Activated B cell treated with CpG ODN at 0.5 μM for 24 hours (primary cell): ENCODE results near the gene IRAK1. TPM values are rescaled to one million over a fixed set of nuclear protein-coding genes. Genes with fewer than 3 reads are reported as not detected.

Experiments used
- ATAC-seq: fragments of 200-7000 bp; cut with Tn5 transposase; one replicate; pipeline ENCODE4 v1.10.0; 2021; ENCODE audit warnings: low read depth, mild to moderate bottlenecking, moderate library complexity
- CTCF ChIA-PET: fragments of 350-600 bp; sonication (Branson Sonifier 250); formaldehyde crosslinking; loops from one replicate; lab custom pipeline; 2021; ENCODE audit warnings: antibody characterized with exemption; lab: Charles Lee
- POLR2A ChIA-PET: fragments of 350-600 bp; sonication (Branson Sonifier 250); formaldehyde crosslinking; loops from one replicate; lab custom pipeline; 2021; ENCODE audit warnings: antibody characterized with exemption; lab: Charles Lee
- DNase-seq: peaks from one replicate; pipeline ENCODE4 v3.0.0; 2022
- H3K27ac Mint-ChIP-seq: one replicate; pipeline ENCODE4 v1.8.0; 2020; ENCODE audit warnings: mixed read lengths
- H3K27me3 Mint-ChIP-seq: one replicate; pipeline ENCODE4 v1.8.0; 2021; ENCODE audit warnings: mixed read lengths
- H3K36me3 Mint-ChIP-seq: one replicate; pipeline ENCODE4 v1.8.0; 2021; ENCODE audit warnings: low read depth, mixed read lengths
- H3K4me1 Mint-ChIP-seq: one replicate; pipeline ENCODE4 v1.8.0; 2021; ENCODE audit warnings: mixed read lengths
- H3K4me3 Mint-ChIP-seq: one replicate; pipeline ENCODE4 v1.8.0; 2020; ENCODE audit warnings: mild to moderate bottlenecking, mixed read lengths
- H3K9me3 Mint-ChIP-seq: one replicate; pipeline ENCODE4 v1.8.0; 2020; ENCODE audit warnings: mixed read lengths
- intact Hi-C: fragments of 100-400 bp; cut with micrococcal nuclease; formaldehyde crosslinking; loops from one replicate; pipeline ENCODE4 v1.15.1; 2024
- total RNA-seq: library from RNA; stranded (reverse); gene quantifications from 2 replicates; pipeline ENCODE4 v1.2.3, GENCODE V29; 2022
- TF ChIP-seq, protein P1 (sequence below): fragments of 200-600 bp; IDR thresholded peaks from one replicate; pipeline ENCODE4 v1.8.0; 2022; ENCODE audit warnings: antibody characterized with exemption, mild to moderate bottlenecking

Gene IRAK1
- total RNA-seq, 1 donor from 2014 or later, result 146 TPM

DNA sequence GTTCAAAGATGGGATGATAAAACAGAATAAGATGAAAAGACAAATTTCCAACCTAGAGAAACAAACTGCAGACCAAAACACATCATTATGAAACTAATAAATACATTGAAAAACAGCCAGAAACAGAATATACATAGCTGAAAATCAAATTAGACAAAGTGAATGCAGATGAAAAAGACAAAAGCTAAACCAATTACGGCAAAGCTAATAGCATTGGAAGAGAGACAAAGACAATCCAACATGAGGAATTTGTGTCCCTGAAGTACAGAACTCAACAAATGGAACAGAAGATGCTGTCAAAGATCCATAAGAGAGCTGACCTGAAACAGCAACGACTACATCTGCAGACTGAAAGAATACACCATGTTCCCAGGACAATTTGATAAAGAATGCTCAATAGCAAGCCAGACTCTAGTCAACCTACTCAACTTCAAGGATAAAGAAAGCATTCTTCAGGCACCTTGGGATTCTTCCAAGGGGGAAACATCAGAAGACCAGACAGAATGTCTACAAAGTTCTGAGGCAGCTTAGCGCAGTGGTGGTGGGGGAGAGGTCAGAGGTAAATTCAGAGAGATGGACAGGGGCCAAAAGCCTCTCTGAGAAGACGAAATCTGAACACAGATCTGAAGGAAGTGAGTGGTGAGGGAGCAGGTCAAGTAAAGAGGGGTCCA, 27.4 kb upstream of the IRAK1 start:
- Mint-ChIP-seq H3K4me3 (no peak overlapping the region), H3K27me3 (no peaks in the 10 kb centered on the region), H3K9me3 (no peaks in the 10 kb centered on the region), H3K27ac (no peak overlapping the region), H3K36me3 (peaks cover 49% of the 10 kb centered on the region), H3K4me1 (peaks cover 12% of the 10 kb centered on the region)
- CTCF ChIA-PET, result no interaction called here
- no peak for DNase-seq
- POLR2A ChIA-PET, result no interaction called here
- TF ChIP-seq, protein P1, sequence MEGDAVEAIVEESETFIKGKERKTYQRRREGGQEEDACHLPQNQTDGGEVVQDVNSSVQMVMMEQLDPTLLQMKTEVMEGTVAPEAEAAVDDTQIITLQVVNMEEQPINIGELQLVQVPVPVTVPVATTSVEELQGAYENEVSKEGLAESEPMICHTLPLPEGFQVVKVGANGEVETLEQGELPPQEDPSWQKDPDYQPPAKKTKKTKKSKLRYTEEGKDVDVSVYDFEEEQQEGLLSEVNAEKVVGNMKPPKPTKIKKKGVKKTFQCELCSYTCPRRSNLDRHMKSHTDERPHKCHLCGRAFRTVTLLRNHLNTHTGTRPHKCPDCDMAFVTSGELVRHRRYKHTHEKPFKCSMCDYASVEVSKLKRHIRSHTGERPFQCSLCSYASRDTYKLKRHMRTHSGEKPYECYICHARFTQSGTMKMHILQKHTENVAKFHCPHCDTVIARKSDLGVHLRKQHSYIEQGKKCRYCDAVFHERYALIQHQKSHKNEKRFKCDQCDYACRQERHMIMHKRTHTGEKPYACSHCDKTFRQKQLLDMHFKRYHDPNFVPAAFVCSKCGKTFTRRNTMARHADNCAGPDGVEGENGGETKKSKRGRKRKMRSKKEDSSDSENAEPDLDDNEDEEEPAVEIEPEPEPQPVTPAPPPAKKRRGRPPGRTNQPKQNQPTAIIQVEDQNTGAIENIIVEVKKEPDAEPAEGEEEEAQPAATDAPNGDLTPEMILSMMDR, result no peak
- intact Hi-C loops, result no loop called here
- ATAC-seq, result no peak

DNA sequence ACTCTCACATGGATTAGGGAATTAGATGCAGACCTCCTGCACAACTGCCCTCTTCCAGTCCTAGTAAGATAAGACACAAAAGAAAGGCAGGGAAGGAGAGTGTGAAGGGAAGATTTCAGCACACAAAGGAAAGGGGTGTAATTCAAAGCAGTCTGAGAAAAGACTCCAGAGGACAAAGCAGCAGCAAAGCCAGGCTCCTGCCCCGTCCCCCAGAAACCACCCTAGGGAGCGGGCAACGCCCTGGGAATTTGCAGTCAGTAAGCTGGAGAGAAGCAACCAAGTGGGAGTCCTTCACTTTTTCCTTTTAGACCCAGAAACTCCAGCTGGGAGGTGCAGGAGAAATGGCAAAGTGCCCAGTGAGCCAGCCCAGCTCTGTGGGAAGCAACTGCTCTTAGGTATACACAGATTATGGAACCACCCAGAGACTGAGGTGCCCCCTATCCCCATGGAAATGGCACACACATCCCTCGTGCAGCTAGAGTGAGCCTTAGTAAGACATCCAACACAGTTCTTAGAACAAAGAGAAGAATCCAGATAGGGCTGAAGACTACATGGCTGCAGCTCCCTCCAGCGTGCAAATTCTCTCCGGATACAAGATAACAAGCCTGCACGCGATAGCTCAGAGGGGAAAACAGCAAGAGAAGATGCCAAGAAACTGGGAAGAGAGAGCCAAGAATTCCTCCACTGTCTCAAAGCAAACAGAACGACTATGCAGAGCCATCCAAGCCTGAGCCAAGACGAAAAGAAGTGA, 26.5 kb upstream of the IRAK1 start:
- no peak for ATAC-seq
- H3K36me3 Mint-ChIP-seq, result peaks cover 51% of the 10 kb centered on the region
- intact Hi-C loops, result no loop called here
- no peak for DNase-seq
- no peaks in the 10 kb centered on the region for H3K9me3 Mint-ChIP-seq
- no peaks in the 10 kb centered on the region for H3K27me3 Mint-ChIP-seq
- ChIA-PET CTCF (no interaction called here), POLR2A (no interaction called here)
- H3K4me1 Mint-ChIP-seq, result peaks cover 19% of the 10 kb centered on the region
- no peak overlapping the region for H3K4me3 Mint-ChIP-seq
- no peak overlapping the region for H3K27ac Mint-ChIP-seq
- TF ChIP-seq, protein P1, result no peak

DNA sequence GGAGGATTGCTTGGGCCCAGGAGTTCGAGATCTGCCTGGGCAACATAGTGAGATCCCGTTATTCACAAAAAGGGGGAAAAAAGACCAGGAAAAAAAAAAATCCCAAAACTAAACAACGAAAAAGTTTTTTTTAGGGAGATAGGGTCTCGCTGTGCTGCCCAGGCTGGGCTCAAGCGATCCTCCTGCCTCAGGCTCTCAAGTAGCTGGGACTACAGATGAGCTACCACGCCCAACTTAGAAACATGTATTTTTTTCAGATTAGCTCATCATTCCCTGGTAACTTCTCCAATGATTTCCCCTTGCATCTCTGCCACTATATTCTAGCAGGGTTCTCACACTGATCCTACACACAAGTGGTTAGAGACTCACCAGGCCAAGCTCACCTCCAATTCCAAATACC, 24.4 kb upstream of the IRAK1 start:
- H3K36me3 Mint-ChIP-seq, result peaks cover 48% of the 10 kb centered on the region
- no peak for DNase-seq
- ChIA-PET POLR2A (no interaction called here), CTCF (interaction anchor here (0.7 kb wide), 1 partner anchor 486 kb away, joined by 3 read pairs; no protein-coding TSS in a partner anchor)
- intact Hi-C loops, result no loop called here
- H3K4me1 Mint-ChIP-seq, result peaks cover 29% of the 10 kb centered on the region
- H3K4me3 Mint-ChIP-seq, result no peak overlapping the region
- no peak for ATAC-seq
- no peaks in the 10 kb centered on the region for H3K9me3 Mint-ChIP-seq
- H3K27me3 Mint-ChIP-seq, result no peaks in the 10 kb centered on the region
- H3K27ac Mint-ChIP-seq, result no peak overlapping the region
- TF ChIP-seq, protein P1, result no peak

DNA sequence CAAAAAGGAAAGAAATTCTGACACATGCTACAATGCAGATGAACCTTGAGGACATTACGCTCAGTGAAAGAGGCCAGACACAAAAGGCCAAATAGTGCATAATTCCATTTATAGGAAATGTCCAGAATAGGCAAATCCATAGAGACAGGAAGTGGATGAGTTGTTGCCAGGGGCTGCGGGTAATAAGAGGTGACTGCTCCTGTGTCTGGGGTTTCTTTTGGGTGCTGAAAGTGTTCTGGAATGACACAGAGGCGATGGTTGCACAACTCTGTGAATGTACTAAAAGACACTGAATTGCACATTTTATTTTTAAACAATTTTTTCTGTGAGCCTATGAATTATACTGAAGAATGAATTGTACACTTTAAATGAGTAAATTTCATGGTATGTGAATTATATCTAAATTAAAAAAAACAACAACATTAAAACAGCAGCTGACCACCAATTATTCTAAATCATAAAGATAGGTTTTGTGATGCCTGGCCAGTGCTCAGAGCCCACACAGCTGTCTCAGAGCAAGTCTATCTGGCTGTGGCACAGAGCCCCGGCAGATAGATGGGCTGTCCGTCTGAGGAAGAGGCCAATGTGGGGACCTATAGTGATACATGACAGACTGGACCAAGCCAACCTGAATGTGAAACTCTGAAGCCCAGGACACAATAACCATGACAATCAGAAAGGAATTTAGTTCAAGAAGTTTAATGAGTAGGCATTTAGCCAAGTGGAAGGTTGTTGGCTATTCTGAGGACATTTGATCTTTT, 23.5 kb upstream of the IRAK1 start:
- Mint-ChIP-seq H3K27ac (no peak overlapping the region), H3K9me3 (no peaks in the 10 kb centered on the region), H3K4me1 (peaks cover 33% of the 10 kb centered on the region), H3K27me3 (no peaks in the 10 kb centered on the region), H3K4me3 (no peak overlapping the region), H3K36me3 (peaks cover 44% of the 10 kb centered on the region)
- TF ChIP-seq, protein P1, result no peak
- intact Hi-C loops, result no loop called here
- ATAC-seq (no peak), DNase-seq (no peak)
- ChIA-PET POLR2A (no interaction called here), CTCF (no interaction called here)

DNA sequence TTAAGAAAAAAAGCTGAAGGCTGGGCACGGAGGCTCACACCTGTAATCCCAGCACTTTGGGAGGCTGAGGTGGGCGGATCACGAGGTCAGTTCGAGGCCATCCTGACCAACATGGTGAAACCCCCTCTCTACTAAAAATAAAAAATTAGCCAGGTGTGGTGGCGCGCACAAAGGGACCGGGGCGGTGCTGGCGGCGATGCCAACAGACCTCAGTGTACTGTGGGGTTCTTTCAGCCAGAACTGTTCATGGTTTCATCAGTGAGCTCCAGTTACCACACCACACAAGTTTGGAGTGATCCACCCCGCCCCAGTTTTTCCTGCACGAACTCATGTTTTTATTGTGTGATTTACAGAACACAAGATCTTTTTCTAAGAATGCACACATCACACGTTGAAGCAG, 21.2 kb upstream of the IRAK1 start:
- Mint-ChIP-seq H3K9me3 (no peaks in the 10 kb centered on the region), H3K4me1 (peaks cover 41% of the 10 kb centered on the region), H3K27ac (no peak overlapping the region), H3K4me3 (no peak overlapping the region), H3K27me3 (no peaks in the 10 kb centered on the region), H3K36me3 (peaks cover 35% of the 10 kb centered on the region)
- ChIA-PET CTCF (interaction anchor here (1.0 kb wide), 1 partner anchor 11 kb away, joined by 4 read pairs; no protein-coding TSS in a partner anchor), POLR2A (interaction anchor here (0.6 kb wide), 3 partner anchors 39 to 487 kb away, joined by 5 to 6 read pairs (median 6); no protein-coding TSS in a partner anchor)
- ATAC-seq (peak; percentile 37), DNase-seq (no peak)
- intact Hi-C loops, result loop anchor here (2.0 kb wide), 1 partner anchor 20 kb away; no protein-coding TSS in a partner anchor
- TF ChIP-seq, protein P1, result no peak
